Activated naive CD4-positive, alpha-beta T cell treated with anti-CD3 and anti-CD28 coated beads, Interleukin-2, amount 10 ng/mL, durations not matched to agents 7 days and 5 days (primary cell): Measurements from ENCODE around the gene EPB41.
A peak's percentile ranks its signal among the peaks of the same experiment; 100 is the strongest.

ENCODE experiments used
- CTCF ChIA-PET: fragments of 350-600 bp; sonication (Branson Sonifier 250); formaldehyde crosslinking; loops from one replicate; lab custom pipeline; 2021; ENCODE audit warnings: antibody characterized with exemption; lab: Charles Lee
- DNase-seq: peaks from one replicate; pipeline ENCODE4 v3.0.0-alpha.2; 2020
- H3K27ac Mint-ChIP-seq: one replicate; pipeline ENCODE4 v1.8.0; 2021; ENCODE audit warnings: mild to moderate bottlenecking, moderate library complexity, mixed read lengths
- H3K27me3 Mint-ChIP-seq: one replicate; pipeline ENCODE4 v1.8.0; 2021; ENCODE audit warnings: mild to moderate bottlenecking, mixed read lengths
- H3K36me3 Mint-ChIP-seq: one replicate; pipeline ENCODE4 v1.8.0; 2021; ENCODE audit warnings: mixed read lengths
- H3K4me1 Mint-ChIP-seq: one replicate; pipeline ENCODE4 v1.8.0; 2021; ENCODE audit warnings: mixed read lengths
- H3K4me3 Mint-ChIP-seq: one replicate; pipeline ENCODE4 v1.8.0; 2021; ENCODE audit warnings: mild to moderate bottlenecking, moderate library complexity, mixed read lengths
- H3K9me3 Mint-ChIP-seq: one replicate; pipeline ENCODE4 v1.8.0; 2021; ENCODE audit warnings: mixed read lengths

Gene EPB41

DNA sequence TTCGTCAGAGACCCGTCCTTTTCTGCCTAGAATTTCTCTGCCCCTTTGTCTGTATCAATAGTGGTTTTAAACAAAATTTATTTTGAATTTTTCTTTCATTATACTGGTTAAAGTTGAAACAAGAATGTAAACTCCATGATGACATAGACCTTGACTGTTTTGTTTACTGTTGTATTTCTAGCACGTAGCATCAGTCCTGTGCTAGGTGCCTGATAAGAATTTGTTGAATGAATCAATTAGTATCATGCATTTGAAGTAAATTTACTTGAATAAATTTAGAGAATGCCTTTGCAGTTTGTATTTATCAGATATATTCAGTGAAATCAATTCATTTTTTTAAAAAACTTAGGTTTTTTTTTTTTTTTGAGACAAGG, 69.9 kb downstream of the EPB41 start:
- Mint-ChIP-seq H3K9me3 (peaks cover 4% of the 10 kb centered on the region), H3K4me3 (no peak overlapping the region), H3K36me3 (peaks cover 38% of the 10 kb centered on the region), H3K27ac (no peak overlapping the region), H3K4me1 (peaks cover 29% of the 10 kb centered on the region), H3K27me3 (no peaks in the 10 kb centered on the region)
- no peak for DNase-seq
- CTCF ChIA-PET = no interaction called here

- CTCF ChIA-PET = no interaction called here
- Mint-ChIP-seq H3K27ac (no peak overlapping the region), H3K9me3 (peaks cover 4% of the 10 kb centered on the region), H3K27me3 (no peaks in the 10 kb centered on the region), H3K4me3 (no peak overlapping the region), H3K36me3 (peaks cover 38% of the 10 kb centered on the region), H3K4me1 (peaks cover 25% of the 10 kb centered on the region)
- no peak for DNase-seq
Observed at GRCh38 chr1:28985427-28985826, 71.1 kb downstream of the EPB41 start.

- CTCF ChIA-PET = interaction anchor here (0.6 kb wide), 1 partner anchor 470 kb away, joined by 3 read pairs; no protein-coding TSS in a partner anchor
- Mint-ChIP-seq H3K9me3 (peaks cover 4% of the 10 kb centered on the region), H3K4me3 (no peak overlapping the region), H3K36me3 (peaks cover 38% of the 10 kb centered on the region), H3K4me1 (peaks cover 18% of the 10 kb centered on the region), H3K27me3 (no peaks in the 10 kb centered on the region), H3K27ac (no peak overlapping the region)
- no peak for DNase-seq
Observed at GRCh38 chr1:28986306-28986910, 72.0 kb downstream of the EPB41 start.

GRCh38 chr1:29002792-29003191, 88.4 kb downstream of the EPB41 start:
- Mint-ChIP-seq H3K4me1 (peaks cover 6% of the 10 kb centered on the region), H3K9me3 (no peaks in the 10 kb centered on the region), H3K27ac (no peak overlapping the region), H3K36me3 (peaks cover 53% of the 10 kb centered on the region), H3K4me3 (no peak overlapping the region), H3K27me3 (no peaks in the 10 kb centered on the region)
- no peak for DNase-seq
- CTCF ChIA-PET = interaction anchor here (0.7 kb wide), 1 partner anchor 111 kb away, joined by 4 read pairs; no protein-coding TSS in a partner anchor

DNA sequence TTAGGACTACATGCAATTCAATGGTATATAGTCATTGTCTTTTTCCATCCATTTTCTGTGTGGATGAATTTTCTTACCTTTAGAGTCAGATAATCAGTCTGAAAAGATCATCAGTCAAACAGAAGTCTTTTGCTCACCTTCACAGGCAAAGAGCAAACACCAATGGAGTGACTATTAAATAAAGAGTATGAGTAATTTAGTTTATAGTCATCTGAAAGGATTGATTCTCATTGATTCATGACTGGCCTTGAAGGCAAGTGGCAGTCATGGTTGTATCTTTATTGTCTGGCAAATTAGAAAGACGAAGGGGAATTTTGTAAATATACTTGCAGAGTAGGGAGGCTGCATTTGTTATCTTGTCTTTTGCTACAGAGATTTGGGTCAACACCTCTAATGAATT, 89.9 kb downstream of the EPB41 start:
- H3K27ac Mint-ChIP-seq = no peak overlapping the region

GRCh38 chr1:29004798-29005197, 90.4 kb downstream of the EPB41 start:
- peaks cover 56% of the 10 kb centered on the region for H3K36me3 Mint-ChIP-seq
- CTCF ChIA-PET = interaction anchor here (1.2 kb wide), 1 partner anchor 30 kb away, joined by 4 read pairs; no protein-coding TSS in a partner anchor
- H3K27ac Mint-ChIP-seq = no peak overlapping the region
- no peaks in the 10 kb centered on the region for H3K9me3 Mint-ChIP-seq
- no peak for DNase-seq
- peaks cover 6% of the 10 kb centered on the region for H3K4me1 Mint-ChIP-seq
- H3K27me3 Mint-ChIP-seq = no peaks in the 10 kb centered on the region
- H3K4me3 Mint-ChIP-seq = no peak overlapping the region

More for the DNA sequence above, 89.9 kb downstream of the EPB41 start:
- CTCF ChIA-PET = no interaction called here
- DNase-seq = no peak
- no peaks in the 10 kb centered on the region for H3K9me3 Mint-ChIP-seq
- peaks cover 6% of the 10 kb centered on the region for H3K4me1 Mint-ChIP-seq
- no peak overlapping the region for H3K4me3 Mint-ChIP-seq
- peaks cover 58% of the 10 kb centered on the region for H3K36me3 Mint-ChIP-seq
- H3K27me3 Mint-ChIP-seq = no peaks in the 10 kb centered on the region

DNA sequence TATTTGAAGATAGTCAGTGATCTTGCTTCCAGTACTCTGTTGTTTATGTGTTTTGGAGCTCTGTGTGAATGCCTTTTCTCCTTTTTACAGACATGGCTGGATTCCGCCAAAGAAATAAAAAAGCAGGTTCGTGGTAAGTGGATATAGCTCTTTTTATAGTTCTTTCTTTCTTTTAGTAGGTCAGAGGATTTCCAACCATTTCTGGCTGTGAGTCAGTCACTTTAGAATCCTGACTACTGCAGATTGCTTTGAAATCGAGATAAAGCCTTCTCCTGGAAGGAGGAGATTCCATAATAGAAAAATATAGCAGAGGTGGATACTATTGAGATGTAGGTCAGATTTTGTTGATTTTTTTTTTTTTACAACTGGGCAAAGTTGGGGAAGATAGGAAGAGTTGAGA, 97.4 kb downstream of the EPB41 start:
- Mint-ChIP-seq H3K4me3 (no peak overlapping the region), H3K9me3 (no peaks in the 10 kb centered on the region), H3K36me3 (peaks cover 33% of the 10 kb centered on the region), H3K27ac (no peak overlapping the region), H3K4me1 (no peaks in the 10 kb centered on the region), H3K27me3 (no peaks in the 10 kb centered on the region)
- CTCF ChIA-PET = no interaction called here
- no peak for DNase-seq

- H3K36me3 Mint-ChIP-seq = peaks cover 31% of the 10 kb centered on the region
- H3K27ac Mint-ChIP-seq = no peak overlapping the region
- H3K27me3 Mint-ChIP-seq = no peaks in the 10 kb centered on the region
- no peaks in the 10 kb centered on the region for H3K4me1 Mint-ChIP-seq
- H3K9me3 Mint-ChIP-seq = no peaks in the 10 kb centered on the region
- CTCF ChIA-PET = no interaction called here
- DNase-seq = no peak
- H3K4me3 Mint-ChIP-seq = no peak overlapping the region
Observed at GRCh38 chr1:29017235-29017634, 102.9 kb downstream of the EPB41 start.

GRCh38 chr1:29017975-29018712, 103.8 kb downstream of the EPB41 start:
- DNase-seq = no peak
- CTCF ChIA-PET = no interaction called here
- H3K9me3 Mint-ChIP-seq = no peaks in the 10 kb centered on the region
- H3K27me3 Mint-ChIP-seq = no peaks in the 10 kb centered on the region
- no peak overlapping the region for H3K27ac Mint-ChIP-seq
- peaks cover 31% of the 10 kb centered on the region for H3K36me3 Mint-ChIP-seq
- H3K4me1 Mint-ChIP-seq = no peaks in the 10 kb centered on the region
- no peak overlapping the region for H3K4me3 Mint-ChIP-seq

DNA sequence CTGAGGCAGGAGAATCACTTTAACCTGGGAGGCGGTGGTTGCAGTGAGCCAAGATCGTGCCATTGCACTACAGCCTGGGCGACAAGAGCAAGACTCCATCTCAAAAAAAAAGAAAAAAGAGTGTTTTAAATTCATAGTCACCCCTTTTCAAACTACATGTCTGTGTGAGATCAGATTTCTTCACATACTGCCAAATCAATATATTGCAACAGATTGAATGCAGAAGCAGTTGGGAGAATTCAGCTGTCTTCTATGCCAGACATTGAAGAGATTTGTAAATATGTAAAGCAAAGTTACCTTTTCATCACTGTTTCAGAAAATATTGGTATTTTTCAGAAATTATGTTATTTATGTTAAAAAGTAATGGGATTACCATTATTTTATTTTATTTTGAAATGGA, 108.3 kb downstream of the EPB41 start:
- DNase-seq = no peak
- Mint-ChIP-seq H3K27ac (no peak overlapping the region), H3K4me1 (no peaks in the 10 kb centered on the region), H3K27me3 (no peaks in the 10 kb centered on the region), H3K9me3 (no peaks in the 10 kb centered on the region), H3K4me3 (no peak overlapping the region), H3K36me3 (peaks cover 29% of the 10 kb centered on the region)
- CTCF ChIA-PET = no interaction called here

GRCh38 chr1:29029667-29030066, 115.3 kb downstream of the EPB41 start:
- peaks cover 3% of the 10 kb centered on the region for H3K4me1 Mint-ChIP-seq
- no peak overlapping the region for H3K4me3 Mint-ChIP-seq
- H3K36me3 Mint-ChIP-seq = peaks cover 40% of the 10 kb centered on the region
- H3K9me3 Mint-ChIP-seq = no peaks in the 10 kb centered on the region
- CTCF ChIA-PET = interaction anchor here (1.4 to 10.2 kb wide), 4 partner anchors 91 to 173 kb away, joined by 4 to 211 read pairs (median 6); no protein-coding TSS in a partner anchor
- no peak for DNase-seq
- no peaks in the 10 kb centered on the region for H3K27me3 Mint-ChIP-seq
- H3K27ac Mint-ChIP-seq = no peak overlapping the region

DNA sequence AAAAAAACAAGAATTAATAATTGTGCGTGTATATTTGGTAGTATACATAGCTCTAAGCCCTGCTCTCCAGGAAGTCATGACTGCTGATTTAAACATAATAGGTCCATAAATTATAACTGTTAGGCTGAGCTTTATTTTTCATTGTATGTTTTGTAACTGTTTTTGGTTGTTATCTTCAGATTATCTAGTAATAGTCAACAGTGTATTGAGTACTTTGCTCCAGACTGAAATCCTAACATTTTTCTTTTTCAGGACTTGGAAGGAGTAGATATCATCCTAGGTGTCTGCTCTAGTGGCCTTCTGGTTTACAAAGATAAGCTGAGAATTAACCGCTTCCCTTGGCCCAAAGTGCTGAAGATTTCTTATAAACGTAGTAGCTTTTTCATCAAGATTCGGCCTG, 118.5 kb downstream of the EPB41 start:
- Mint-ChIP-seq H3K9me3 (no peaks in the 10 kb centered on the region), H3K36me3 (peaks cover 45% of the 10 kb centered on the region), H3K27ac (peak overlapping the region; percentile 24), H3K27me3 (no peaks in the 10 kb centered on the region), H3K4me3 (no peak overlapping the region), H3K4me1 (peaks cover 3% of the 10 kb centered on the region)
- CTCF ChIA-PET = interaction anchor here (0.7 to 10.2 kb wide), 12 partner anchors 11 to 169 kb away, joined by 3 to 211 read pairs (median 6); partner anchors contain the start of gene EPB41
- no peak for DNase-seq

DNA sequence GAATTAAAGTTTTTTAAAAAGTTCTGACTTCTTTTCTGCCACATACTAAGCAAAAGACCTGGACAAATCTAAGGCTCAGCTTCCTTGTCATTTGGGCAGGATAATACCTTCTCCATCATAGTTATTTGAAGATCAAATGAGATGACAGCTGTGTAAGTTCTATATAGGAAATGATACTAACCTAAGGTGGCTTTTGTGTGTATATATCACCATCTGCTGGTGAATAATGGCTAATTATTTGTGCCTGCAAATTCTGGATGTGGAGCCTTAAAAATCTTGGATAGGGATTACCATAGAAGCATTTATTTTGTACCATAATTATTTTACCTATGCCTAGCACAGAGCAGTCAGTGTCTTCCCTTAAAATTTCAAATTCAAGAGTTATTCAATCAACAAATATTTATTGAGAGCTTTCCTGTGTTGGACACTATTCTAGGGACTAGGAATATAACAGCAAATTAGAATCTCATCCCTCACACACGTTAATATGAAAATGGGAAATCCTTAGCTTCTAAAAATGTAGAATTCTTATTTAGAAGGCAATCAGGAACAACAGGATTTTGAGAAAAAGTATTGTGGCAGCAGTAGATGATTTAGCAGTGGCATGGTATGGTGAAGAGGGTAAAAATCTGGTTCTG, 119.6 kb downstream of the EPB41 start:
- Mint-ChIP-seq H3K4me3 (no peak overlapping the region), H3K4me1 (peaks cover 3% of the 10 kb centered on the region), H3K27me3 (no peaks in the 10 kb centered on the region), H3K36me3 (peaks cover 47% of the 10 kb centered on the region), H3K27ac (no peak overlapping the region), H3K9me3 (no peaks in the 10 kb centered on the region)
- CTCF ChIA-PET = interaction anchor here (0.6 to 10.2 kb wide), 18 partner anchors 10 to 345 kb away, joined by 3 to 211 read pairs (median 4); no protein-coding TSS in a partner anchor
- DNase-seq = no peak

DNA sequence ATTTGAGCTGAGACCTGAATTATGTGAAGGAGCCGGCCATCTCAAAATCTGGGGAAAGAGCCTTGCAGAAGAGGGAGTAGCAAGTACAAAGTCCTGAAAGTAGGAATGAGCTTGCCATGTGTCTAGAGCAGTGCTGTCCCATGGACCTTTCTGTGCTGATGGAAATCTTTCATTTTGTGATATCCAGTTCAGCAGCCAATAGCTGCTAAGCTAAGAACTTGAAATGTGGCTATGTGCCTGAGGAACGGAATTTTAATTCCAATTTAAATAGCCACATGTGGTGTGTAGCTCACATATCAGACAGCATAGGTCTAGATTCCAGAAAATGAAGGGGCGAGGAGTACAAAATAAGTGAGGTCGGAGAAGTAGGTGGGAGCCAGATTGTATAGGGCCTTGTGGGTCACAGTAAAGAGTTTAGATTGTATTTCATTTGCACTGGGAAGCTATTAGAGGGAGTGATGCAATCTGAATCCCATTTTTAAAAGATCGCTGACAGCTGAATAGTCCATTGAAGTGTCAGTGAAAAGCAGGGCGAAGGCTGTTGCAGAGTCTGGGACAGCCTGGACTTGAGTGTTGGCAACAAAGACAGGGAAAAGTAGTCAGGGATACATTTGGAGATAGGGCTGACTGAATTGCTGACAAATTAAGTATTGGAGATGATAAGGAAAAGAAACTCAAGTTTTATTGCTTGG, 129.1 kb downstream of the EPB41 start:
- Mint-ChIP-seq H3K27ac (no peak overlapping the region), H3K4me3 (no peak overlapping the region)
- CTCF ChIA-PET = interaction anchor here (0.6 to 2.6 kb wide), 6 partner anchors 10 to 343 kb away, joined by 3 to 18 read pairs (median 4); no protein-coding TSS in a partner anchor

More for the DNA sequence above, 129.1 kb downstream of the EPB41 start:
- peaks cover 34% of the 10 kb centered on the region for H3K36me3 Mint-ChIP-seq
- no peaks in the 10 kb centered on the region for H3K4me1 Mint-ChIP-seq
- H3K27me3 Mint-ChIP-seq = no peaks in the 10 kb centered on the region
- no peaks in the 10 kb centered on the region for H3K9me3 Mint-ChIP-seq
- DNase-seq = no peak
